Measurements from ENCODE around the gene MLIP.

GRCh38 chr6:54194067-54194466 lies 82.8 kb downstream of the MLIP start:
- TF ChIP-seq SP1 (IDR thresholded peaks at IDR 0.05) = no peak
- TF ChIP-seq CTCF (IDR thresholded peaks at IDR 0.05; ENCODE audit: low read depth, low read length, missing input control) = no peak
- TF ChIP-seq, protein P1, sequence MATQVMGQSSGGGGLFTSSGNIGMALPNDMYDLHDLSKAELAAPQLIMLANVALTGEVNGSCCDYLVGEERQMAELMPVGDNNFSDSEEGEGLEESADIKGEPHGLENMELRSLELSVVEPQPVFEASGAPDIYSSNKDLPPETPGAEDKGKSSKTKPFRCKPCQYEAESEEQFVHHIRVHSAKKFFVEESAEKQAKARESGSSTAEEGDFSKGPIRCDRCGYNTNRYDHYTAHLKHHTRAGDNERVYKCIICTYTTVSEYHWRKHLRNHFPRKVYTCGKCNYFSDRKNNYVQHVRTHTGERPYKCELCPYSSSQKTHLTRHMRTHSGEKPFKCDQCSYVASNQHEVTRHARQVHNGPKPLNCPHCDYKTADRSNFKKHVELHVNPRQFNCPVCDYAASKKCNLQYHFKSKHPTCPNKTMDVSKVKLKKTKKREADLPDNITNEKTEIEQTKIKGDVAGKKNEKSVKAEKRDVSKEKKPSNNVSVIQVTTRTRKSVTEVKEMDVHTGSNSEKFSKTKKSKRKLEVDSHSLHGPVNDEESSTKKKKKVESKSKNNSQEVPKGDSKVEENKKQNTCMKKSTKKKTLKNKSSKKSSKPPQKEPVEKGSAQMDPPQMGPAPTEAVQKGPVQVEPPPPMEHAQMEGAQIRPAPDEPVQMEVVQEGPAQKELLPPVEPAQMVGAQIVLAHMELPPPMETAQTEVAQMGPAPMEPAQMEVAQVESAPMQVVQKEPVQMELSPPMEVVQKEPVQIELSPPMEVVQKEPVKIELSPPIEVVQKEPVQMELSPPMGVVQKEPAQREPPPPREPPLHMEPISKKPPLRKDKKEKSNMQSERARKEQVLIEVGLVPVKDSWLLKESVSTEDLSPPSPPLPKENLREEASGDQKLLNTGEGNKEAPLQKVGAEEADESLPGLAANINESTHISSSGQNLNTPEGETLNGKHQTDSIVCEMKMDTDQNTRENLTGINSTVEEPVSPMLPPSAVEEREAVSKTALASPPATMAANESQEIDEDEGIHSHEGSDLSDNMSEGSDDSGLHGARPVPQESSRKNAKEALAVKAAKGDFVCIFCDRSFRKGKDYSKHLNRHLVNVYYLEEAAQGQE (IDR thresholded peaks at IDR 0.05) = no peak
- TF ChIP-seq RAD21 (IDR thresholded peaks at IDR 0.05) = no peak
